K562 (cell line): ENCODE measurements around the gene BTNL8. TPM values are rescaled to one million over a fixed set of nuclear protein-coding genes. Genes with fewer than 3 reads are reported as not detected.

Experiments used
- ATF7 ChIP-seq: fragments of 450-650 bp; IDR thresholded peaks from 2 replicates; pipeline ENCODE4 v1.7.1; 2014; ENCODE audit warnings: mild to moderate bottlenecking, moderate library complexity
- BHLHE40 ChIP-seq: IDR thresholded peaks from 2 replicates; pipeline ENCODE4 v1.6.1; 2011; ENCODE audit warnings: low read length, improper control_type of control experiment
- CEBPG ChIP-seq, 3 experiments: fragments of 200-800 bp in 1 of 3; sonication (Bioruptor generic) in 1 of 3; sonication (generic) in 1 of 3; formaldehyde crosslinking in 1 of 3; IDR thresholded peaks in 2 of 3; conservative IDR thresholded peaks in 1 of 3; 2 replicates each; pipeline versions ENCODE4 v1.6.1 to v1.8.0; 2016 to 2022; ENCODE audit warnings: missing compliant biosample characterization in 2 of 3, missing genetic modification characterization in 2 of 3, mild to moderate bottlenecking in 1 of 3, missing genetic modification reagents in 1 of 3
- CREB3L1 ChIP-seq: fragments of 450-650 bp; IDR thresholded peaks from 2 replicates; pipeline ENCODE4 v1.6.1; 2014; ENCODE audit warnings: low read depth, mild to moderate bottlenecking, moderate library complexity, borderline replicate concordance
- CTBP1 ChIP-seq: fragments of 450-650 bp; IDR thresholded peaks from 2 replicates; pipeline ENCODE4 v1.6.1; 2016; ENCODE audit warnings: borderline replicate concordance
- EHMT2 ChIP-seq: fragments of 450-650 bp; IDR thresholded peaks from 2 replicates; pipeline ENCODE4 v1.6.1; 2018; ENCODE audit warnings: antibody characterized with exemption
- ELF1 ChIP-seq: fragments of 200-800 bp; sonication (Bioruptor generic); IDR thresholded peaks from 2 replicates; pipeline ENCODE4 v1.6.1; 2016; ENCODE audit warnings: missing genetic modification characterization, missing compliant biosample characterization
- GTF2E2 ChIP-seq: fragments of 200-800 bp; sonication (Bioruptor generic); IDR thresholded peaks from 2 replicates; pipeline ENCODE4 v1.6.1; 2016; ENCODE audit warnings: missing genetic modification characterization, missing compliant biosample characterization
- HLTF ChIP-seq: fragments of 450-650 bp; IDR thresholded peaks from 2 replicates; pipeline ENCODE4 v1.6.1; 2016
- LARP7 ChIP-seq: fragments of 450-650 bp; IDR thresholded peaks from 2 replicates; pipeline ENCODE4 v1.6.1; 2016
- MED1 ChIP-seq: sonication (generic); formaldehyde crosslinking; IDR thresholded peaks from 2 replicates; pipeline ENCODE4 v1.8.1; 2023; ENCODE audit warnings: missing genetic modification reagents, borderline replicate concordance
- MEF2D ChIP-seq: conservative IDR thresholded peaks from 2 replicates; pipeline ENCODE4 v1.6.1; 2016; ENCODE audit warnings: low read depth, missing genetic modification characterization, missing compliant biosample characterization
- NFRKB ChIP-seq: fragments of 450-650 bp; IDR thresholded peaks from 2 replicates; pipeline ENCODE4 v1.6.1; 2016; ENCODE audit warnings: low read depth
- NR4A1 ChIP-seq, 2 experiments: fragments of 250-450 bp in 1 of 2; fragments of 450-650 bp in 1 of 2; sonication (Bioruptor Pico) in 1 of 2; IDR thresholded peaks; 2 replicates each; pipeline versions ENCODE4 v1.4.0 to v1.6.1; 2016 to 2020; ENCODE audit warnings: mild to moderate bottlenecking in 2 of 2, missing compliant biosample characterization in 1 of 2, missing genetic modification characterization in 1 of 2, moderate library complexity in 1 of 2
- NRF1 ChIP-seq, 2 experiments: fragments of 450-650 bp; IDR thresholded peaks in 1 of 2; conservative IDR thresholded peaks in 1 of 2; 2 replicates each; pipeline ENCODE4 v1.6.1; 2014; ENCODE audit warnings: mild to moderate bottlenecking in 2 of 2
- PHF8 ChIP-seq: fragments of 200-600 bp; sonication (generic); IDR thresholded peaks from 2 replicates; pipeline ENCODE4 v1.6.1; 2012; ENCODE audit warnings: mixed run types, mild to moderate bottlenecking, inconsistent platforms, low read length, moderate library complexity, borderline replicate concordance
- POLR2AphosphoS5 ChIP-seq: IDR thresholded peaks from 2 replicates; pipeline ENCODE4 v1.6.1; 2011; ENCODE audit warnings: mild to moderate bottlenecking, low read depth, low read length, moderate library complexity; ENCODE audit not compliant: control insufficient read depth, insufficient read depth
- POLR3A ChIP-seq: IDR thresholded peaks from 2 replicates; pipeline ENCODE4 v1.6.1; 2011; ENCODE audit warnings: borderline replicate concordance, mild to moderate bottlenecking, moderate library complexity; ENCODE audit not compliant: insufficient read length, insufficient read depth; ENCODE audit errors: extremely low read depth
- SAFB2 ChIP-seq: fragments of 200-400 bp; formaldehyde crosslinking; IDR thresholded peaks from 2 replicates; pipeline ENCODE4 v1.6.1; 2018; ENCODE audit warnings: borderline replicate concordance, low read length, low read depth, moderate library complexity; ENCODE audit not compliant: severe bottlenecking
- SRSF7 ChIP-seq: fragments of 200-400 bp; formaldehyde crosslinking; optimal IDR thresholded peaks from 2 replicates; pipeline ENCODE3; 2017; ENCODE audit warnings: mild to moderate bottlenecking, low read depth, low read length
- TAF9B ChIP-seq: fragments of 450-650 bp; IDR thresholded peaks from 2 replicates; pipeline ENCODE4 v1.6.1; 2018; ENCODE audit warnings: mild to moderate bottlenecking; ENCODE audit not compliant: partially characterized antibody
- THRAP3 ChIP-seq: fragments of 450-650 bp; IDR thresholded peaks from 2 replicates; pipeline ENCODE4 v1.6.1; 2016; ENCODE audit warnings: mild to moderate bottlenecking, inconsistent platforms, borderline replicate concordance
- TOE1 ChIP-seq, 2 experiments: fragments of 450-650 bp in 1 of 2; sonication (generic) in 1 of 2; formaldehyde crosslinking in 1 of 2; IDR thresholded peaks; 2 replicates each; pipeline versions ENCODE4 v1.7.1 to v1.8.0; 2016 to 2022; ENCODE audit warnings: borderline replicate concordance in 2 of 2, mild to moderate bottlenecking in 2 of 2, antibody characterized with exemption in 1 of 2, inconsistent platforms in 1 of 2, low read depth in 1 of 2, missing genetic modification reagents in 1 of 2, moderate library complexity in 1 of 2
- ZNF583 ChIP-seq: fragments of 250-450 bp; sonication (Bioruptor Pico); IDR thresholded peaks from 2 replicates; pipeline ENCODE4 v1.4.0; 2020
- ZNF696 ChIP-seq: fragments of 250-450 bp; sonication (Bioruptor Pico); conservative IDR thresholded peaks from 2 replicates; pipeline ENCODE4 v1.4.0; 2020; ENCODE audit warnings: mild to moderate bottlenecking, moderate library complexity
- polyA plus RNA-seq, 8 experiments: library from polyadenylated mRNA; depleted of rRNA in 4 of 8; stranded (reverse) in 5 of 8; unstranded in 3 of 8; fragments of >200 nt; fragmentation: Nextera tagmentation in 2 of 8; fragmentation: Illumina TruSeq in 1 of 8; extraction: Ambion mirVana in 2 of 8; extraction: Trizol in 1 of 8; gene quantifications; 2 replicates each; pipeline versions ENCODE4 v1.2.1 to v1.2.3, GENCODE V29; 2011 to 2014; ENCODE audit warnings: inconsistent platforms in 1 of 8, missing spikeins in 1 of 8
- total RNA-seq, 7 experiments: library from RNA; depleted of rRNA in 6 of 7; stranded (reverse); fragments of >200 nt in 6 of 7; fragmentation: Illumina TruSeq in 2 of 7; extraction: Trizol in 2 of 7; gene quantifications; 2 replicates each; pipeline versions ENCODE4 v1.2.1 to v1.2.3, GENCODE V29; 2011 to 2021; ENCODE audit warnings: low replicate concordance in 1 of 7
- TF ChIP-seq, protein P1 (sequence below): fragments of 250-450 bp; sonication (Bioruptor Pico); IDR thresholded peaks from 2 replicates; pipeline ENCODE4 v1.6.1; 2021; ENCODE audit warnings: mild to moderate bottlenecking

BTNL8 gene
- total and polyA plus RNA-seq, 9 of the 15 experiments (the other 6 are each of a cell fraction or from before 2014, with no cell fraction given) = 0.04 to 0.18 (median 0.07) TPM; not detected in 6

GRCh38 chr5:180860887-180861822 lies 37.8 kb upstream of the BTNL8 start, which contains the start of gene ZFP62 (continued):
- peak; percentile 61; the same call in 1 of the 2 replicates for TF ChIP-seq CREB3L1
- TF ChIP-seq MED1 = no peak
- peak; percentile 84 for TF ChIP-seq POLR2AphosphoS5
- peak; percentile 76; the same call in 1 of the 2 replicates for TF ChIP-seq TOE1 (IDR thresholded peaks at IDR 0.05; ENCODE audit: borderline replicate concordance)
- TF ChIP-seq TOE1 (CRISPR knock-in tag; IDR thresholded peaks at IDR 0.05; ENCODE audit: borderline replicate concordance, low read depth) = 0 out of 2 replicates have a peak, but pooled peaks have one; percentile 32
- no peak for TF ChIP-seq POLR3A
- TF ChIP-seq ZNF696 (CRISPR knock-in tag) = no peak
- peak; percentile 47; the same call in 1 of the 2 replicates for TF ChIP-seq NR4A1 (CRISPR knock-in tag; IDR thresholded peaks at IDR 0.05)
- no peak for TF ChIP-seq NR4A1 (tag; IDR thresholded peaks at IDR 0.05)
- TF ChIP-seq LARP7 = 0 out of 2 replicates have a peak, but pooled peaks have one; percentile 59
- peak; percentile 77 for TF ChIP-seq CTBP1
- peak; percentile 96 for TF ChIP-seq PHF8
- TF ChIP-seq HLTF = no peak
- TF ChIP-seq BHLHE40 = 0 out of 2 replicates have a peak, but pooled peaks have one; percentile 3
- no peak for TF ChIP-seq SRSF7
- TF ChIP-seq EHMT2 = no peak
- TF ChIP-seq GTF2E2 (tag) = peak; percentile 75
- TF ChIP-seq ZNF583 (CRISPR knock-in tag) = 0 out of 2 replicates have a peak, but pooled peaks have one; percentile 28
- TF ChIP-seq, protein P1, sequence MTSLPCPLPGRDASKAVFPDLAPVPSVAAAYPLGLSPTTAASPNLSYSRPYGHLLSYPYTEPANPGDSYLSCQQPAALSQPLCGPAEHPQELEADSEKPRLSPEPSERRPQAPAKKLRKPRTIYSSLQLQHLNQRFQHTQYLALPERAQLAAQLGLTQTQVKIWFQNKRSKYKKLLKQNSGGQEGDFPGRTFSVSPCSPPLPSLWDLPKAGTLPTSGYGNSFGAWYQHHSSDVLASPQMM (CRISPR knock-in tag) = no peak
- TF ChIP-seq CEBPG (CRISPR knock-in tag; IDR thresholded peaks at IDR 0.05) = no peak
- TF ChIP-seq CEBPG (tag; conservative IDR thresholded peaks at IDR 0.05 in 1 of 2, IDR thresholded peaks at IDR 0.05 in 1 of 2) = no peak
- no peak for TF ChIP-seq TAF9B
- TF ChIP-seq THRAP3 = no peak
- no peak for TF ChIP-seq SAFB2
- TF ChIP-seq NRF1 (conservative IDR thresholded peaks at IDR 0.05 in 1 of 2, IDR thresholded peaks at IDR 0.05 in 1 of 2) = peak; percentile 51 to 58; a peak in 2 of 4 replicates
- TF ChIP-seq NFRKB = 0 out of 2 replicates have a peak, but pooled peaks have one; percentile 31
- TF ChIP-seq ATF7 = peak; percentile 65
- peak; percentile 92 for TF ChIP-seq ELF1 (tag)
- no peak for TF ChIP-seq MEF2D (tag)
